SK-N-SH treated with all-trans-retinoic acid at 6 μM for 48 hours (cell line): ENCODE measurements around the gene FLT3LG.

Experiments
- ATAC-seq: fragments of 200-7000 bp; cut with Tn5 transposase; 3 replicates; pipeline ENCODE4 v1.9.1; 2020; ENCODE audit warnings: mild to moderate bottlenecking, moderate library complexity
- ARNTL ChIP-seq: fragments of 450-650 bp; formaldehyde crosslinking; IDR thresholded peaks from 2 replicates; pipeline ENCODE4 v1.5.0; 2020; ENCODE audit warnings: low read depth, mild to moderate bottlenecking, moderate library complexity, borderline replicate concordance
- CSDC2 ChIP-seq: fragments of 250-450 bp; sonication (Bioruptor Pico); IDR thresholded peaks from 2 replicates; pipeline ENCODE4 v1.5.0; 2020; ENCODE audit warnings: mild to moderate bottlenecking, moderate library complexity
- ESRRG ChIP-seq: fragments of 250-450 bp; sonication (Bioruptor Pico); IDR thresholded peaks from 2 replicates; pipeline ENCODE4 v1.6.1; 2021; ENCODE audit warnings: mild to moderate bottlenecking
- GLIS3 ChIP-seq: fragments of 250-450 bp; sonication (Bioruptor Pico); IDR thresholded peaks from 2 replicates; pipeline ENCODE4 v1.5.0; 2020; ENCODE audit warnings: mild to moderate bottlenecking, moderate library complexity
- ISL1 ChIP-seq: fragments of 250-450 bp; sonication (Bioruptor Pico); IDR thresholded peaks from 2 replicates; pipeline ENCODE4 v2.1.2; 2022; ENCODE audit warnings: mild to moderate bottlenecking, moderate library complexity
- OSR1 ChIP-seq: fragments of 250-450 bp; sonication (Bioruptor Pico); IDR thresholded peaks from 2 replicates; pipeline ENCODE4 v1.8.0; 2022; ENCODE audit warnings: moderate library complexity, mild to moderate bottlenecking, inconsistent platforms
- POU6F1 ChIP-seq: fragments of 250-450 bp; sonication (Bioruptor Pico); IDR thresholded peaks from 2 replicates; pipeline ENCODE4 v1.8.0; 2021; ENCODE audit warnings: low read depth, mild to moderate bottlenecking, moderate library complexity, borderline replicate concordance
- PPARA ChIP-seq: fragments of 250-450 bp; sonication (Bioruptor Pico); IDR thresholded peaks from 2 replicates; pipeline ENCODE4 v1.5.0; 2020; ENCODE audit warnings: mild to moderate bottlenecking, borderline replicate concordance
- SNAI2 ChIP-seq: fragments of 250-450 bp; sonication (Bioruptor Pico); IDR thresholded peaks from 2 replicates; pipeline ENCODE4 v1.5.0; 2020; ENCODE audit warnings: mild to moderate bottlenecking, moderate library complexity
- TCF4 ChIP-seq: fragments of 250-450 bp; sonication (Bioruptor Pico); IDR thresholded peaks from 2 replicates; pipeline ENCODE4 v1.8.0; 2021; ENCODE audit warnings: mild to moderate bottlenecking, moderate library complexity, borderline replicate concordance
- TOX ChIP-seq: fragments of 250-450 bp; sonication (Bioruptor Pico); IDR thresholded peaks from 2 replicates; pipeline ENCODE4 v1.8.0; 2021; ENCODE audit warnings: mild to moderate bottlenecking, moderate library complexity, borderline replicate concordance
- TSHZ2 ChIP-seq: fragments of 250-450 bp; sonication (Bioruptor Pico); IDR thresholded peaks from 2 replicates; pipeline ENCODE4 v1.5.0; 2020; ENCODE audit warnings: mild to moderate bottlenecking, moderate library complexity
- ZC3H10 ChIP-seq: fragments of 250-450 bp; sonication (Bioruptor Pico); IDR thresholded peaks from 2 replicates; pipeline ENCODE4 v1.5.1; 2021; ENCODE audit warnings: mild to moderate bottlenecking, moderate library complexity
- ZFP3 ChIP-seq: fragments of 250-450 bp; sonication (Bioruptor Pico); IDR thresholded peaks from 2 replicates; pipeline ENCODE4 v1.5.0; 2020; ENCODE audit warnings: mild to moderate bottlenecking, moderate library complexity
- ZFP30 ChIP-seq: fragments of 450-650 bp; formaldehyde crosslinking; IDR thresholded peaks from 2 replicates; pipeline ENCODE4 v1.5.0; 2022; ENCODE audit warnings: mild to moderate bottlenecking, moderate library complexity
- ZNF565 ChIP-seq: fragments of 450-650 bp; formaldehyde crosslinking; conservative IDR thresholded peaks from 2 replicates; pipeline ENCODE4 v1.5.0; 2020; ENCODE audit warnings: low read depth, mild to moderate bottlenecking, moderate library complexity
- ZNF70 ChIP-seq: fragments of 450-650 bp; formaldehyde crosslinking; IDR thresholded peaks from 2 replicates; pipeline ENCODE4 v1.5.0; 2020; ENCODE audit warnings: mild to moderate bottlenecking, moderate library complexity
- ZNF8 ChIP-seq: fragments of 450-650 bp; formaldehyde crosslinking; IDR thresholded peaks from 2 replicates; pipeline ENCODE4 v1.5.0; 2020; ENCODE audit warnings: mild to moderate bottlenecking, moderate library complexity
- TF ChIP-seq, protein P1 (sequence below): fragments of 250-450 bp; sonication (Bioruptor Pico); IDR thresholded peaks from 2 replicates; pipeline ENCODE4 v1.5.1; 2020; ENCODE audit warnings: low read depth, mild to moderate bottlenecking, moderate library complexity
- TF ChIP-seq, protein P2 (sequence below): fragments of 250-450 bp; sonication (Bioruptor Pico); IDR thresholded peaks from 2 replicates; pipeline ENCODE4 v1.5.1; 2021; ENCODE audit warnings: mild to moderate bottlenecking, moderate library complexity

Gene FLT3LG

DNA sequence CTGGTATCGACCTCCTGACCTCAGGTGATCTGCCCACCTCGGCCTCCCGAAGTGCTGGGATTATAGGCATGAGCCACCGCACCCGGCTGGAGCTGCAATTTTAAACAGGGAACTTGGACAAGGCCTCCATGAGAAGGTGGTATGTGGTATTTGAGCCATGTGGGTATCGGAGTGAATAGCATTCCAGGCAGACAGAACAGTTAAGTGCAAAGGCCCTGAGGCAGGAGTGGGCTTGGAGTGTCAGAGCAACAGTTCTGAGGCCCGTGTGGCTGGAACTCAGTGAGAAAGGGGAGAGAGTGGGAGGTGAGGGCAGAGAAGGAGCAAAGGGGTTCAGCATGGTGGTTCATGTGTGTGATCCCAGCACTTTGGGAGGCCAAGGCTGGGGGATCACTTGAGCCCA lies 56.7 kb downstream of the FLT3LG start:
- TF ChIP-seq ISL1 (no peak), TSHZ2 (CRISPR knock-in tag) (no peak), ZNF8 (CRISPR knock-in tag) (no peak), GLIS3 (CRISPR knock-in tag) (no peak), TCF4 (CRISPR knock-in tag) (no peak), ZNF70 (CRISPR knock-in tag) (no peak), ESRRG (no peak), SNAI2 (no peak), ZFP30 (CRISPR knock-in tag) (no peak), ARNTL (no peak), ZNF565 (CRISPR knock-in tag) (no peak), OSR1 (no peak), CSDC2 (CRISPR knock-in tag) (no peak), ZC3H10 (CRISPR knock-in tag) (no peak), POU6F1 (CRISPR knock-in tag) (no peak), ZFP3 (CRISPR knock-in tag) (no peak), PPARA (CRISPR knock-in tag) (no peak), TOX (no peak)
- TF ChIP-seq, protein P1, sequence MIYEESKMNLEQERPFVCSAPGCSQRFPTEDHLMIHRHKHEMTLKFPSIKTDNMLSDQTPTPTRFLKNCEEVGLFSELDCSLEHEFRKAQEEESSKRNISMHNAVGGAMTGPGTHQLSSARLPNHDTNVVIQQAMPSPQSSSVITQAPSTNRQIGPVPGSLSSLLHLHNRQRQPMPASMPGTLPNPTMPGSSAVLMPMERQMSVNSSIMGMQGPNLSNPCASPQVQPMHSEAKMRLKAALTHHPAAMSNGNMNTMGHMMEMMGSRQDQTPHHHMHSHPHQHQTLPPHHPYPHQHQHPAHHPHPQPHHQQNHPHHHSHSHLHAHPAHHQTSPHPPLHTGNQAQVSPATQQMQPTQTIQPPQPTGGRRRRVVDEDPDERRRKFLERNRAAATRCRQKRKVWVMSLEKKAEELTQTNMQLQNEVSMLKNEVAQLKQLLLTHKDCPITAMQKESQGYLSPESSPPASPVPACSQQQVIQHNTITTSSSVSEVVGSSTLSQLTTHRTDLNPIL (CRISPR knock-in tag), result no peak
- TF ChIP-seq, protein P2, sequence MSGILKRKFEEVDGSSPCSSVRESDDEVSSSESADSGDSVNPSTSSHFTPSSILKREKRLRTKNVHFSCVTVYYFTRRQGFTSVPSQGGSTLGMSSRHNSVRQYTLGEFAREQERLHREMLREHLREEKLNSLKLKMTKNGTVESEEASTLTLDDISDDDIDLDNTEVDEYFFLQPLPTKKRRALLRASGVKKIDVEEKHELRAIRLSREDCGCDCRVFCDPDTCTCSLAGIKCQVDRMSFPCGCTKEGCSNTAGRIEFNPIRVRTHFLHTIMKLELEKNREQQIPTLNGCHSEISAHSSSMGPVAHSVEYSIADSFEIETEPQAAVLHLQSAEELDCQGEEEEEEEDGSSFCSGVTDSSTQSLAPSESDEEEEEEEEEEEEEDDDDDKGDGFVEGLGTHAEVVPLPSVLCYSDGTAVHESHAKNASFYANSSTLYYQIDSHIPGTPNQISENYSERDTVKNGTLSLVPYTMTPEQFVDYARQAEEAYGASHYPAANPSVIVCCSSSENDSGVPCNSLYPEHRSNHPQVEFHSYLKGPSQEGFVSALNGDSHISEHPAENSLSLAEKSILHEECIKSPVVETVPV (CRISPR knock-in tag), result no peak
- ATAC-seq, result no peak

DNA sequence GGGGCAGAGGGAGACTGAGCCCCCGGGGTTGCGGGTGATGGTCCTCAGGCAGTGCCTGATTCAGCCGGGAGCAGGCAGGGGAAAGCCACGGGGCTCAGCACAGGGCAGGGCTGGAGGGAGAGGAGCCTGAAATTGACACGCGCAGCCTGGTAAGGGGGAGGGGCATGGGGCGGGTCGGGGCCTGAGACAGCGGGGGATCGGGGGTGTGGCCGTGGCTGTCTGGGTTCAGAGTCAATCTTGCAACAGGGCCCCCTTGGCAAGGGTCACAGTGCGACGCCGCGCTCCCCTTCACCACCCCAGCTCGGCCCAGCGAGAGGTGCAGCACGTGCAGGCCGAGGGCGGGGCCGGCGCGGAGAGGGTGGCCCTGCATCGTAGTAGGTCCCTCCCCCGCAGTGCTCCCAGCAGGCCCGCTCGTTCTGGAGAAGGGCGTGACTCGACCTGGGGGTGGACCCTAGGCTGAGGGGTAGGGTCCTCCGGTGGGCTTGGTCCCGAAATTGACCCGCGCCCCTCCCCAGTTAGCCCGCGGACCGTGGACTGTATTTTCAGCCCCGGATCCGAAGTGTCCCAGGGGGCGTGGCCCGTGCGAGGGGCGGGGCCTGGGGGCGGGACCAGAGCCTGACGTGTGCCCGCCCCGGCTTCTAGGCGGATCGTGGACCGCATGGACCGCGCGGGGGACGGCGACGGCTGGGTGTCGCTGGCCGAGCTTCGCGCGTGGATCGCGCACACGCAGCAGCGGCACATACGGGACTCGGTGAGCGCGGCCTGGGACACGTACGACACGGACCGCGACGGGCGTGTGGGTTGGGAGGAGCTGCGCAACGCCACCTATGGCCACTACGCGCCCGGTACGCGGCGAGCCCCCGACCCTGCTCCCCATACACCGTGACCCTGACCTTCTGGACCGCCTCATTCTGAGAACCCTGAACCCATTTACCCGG lies 59.8 kb downstream of the FLT3LG start:
- TF ChIP-seq OSR1 (no peak), ZFP3 (CRISPR knock-in tag) (no peak), POU6F1 (CRISPR knock-in tag) (no peak), ZC3H10 (CRISPR knock-in tag) (no peak), ARNTL (no peak)
- TF ChIP-seq, all 23 proteins: peak for 0
- peak; percentile 96 for ATAC-seq

- no peak for TF ChIP-seq ZC3H10 (CRISPR knock-in tag)
- TF ChIP-seq ZNF565 (CRISPR knock-in tag), result no peak
- no peak for TF ChIP-seq CSDC2 (CRISPR knock-in tag)
- no peak for ATAC-seq
These were observed 60.8 kb downstream of the FLT3LG start for GRCh38 chr19:49534632-49535385.
